IPS-20b (cell line): ENCODE measurements around the gene CDC42EP1.
"Not testable (repeated sequence)": the region's sequence is repeated elsewhere in the genome, so short reads cannot be mapped to it uniquely, and the experiment has no call there.

Experiments used
- H3K27ac ChIP-seq: one replicate; pipeline ENCODE4 v1.5.1; 2013; ENCODE audit warnings: low read length
- H3K27me3 ChIP-seq: 2 replicates; pipeline ENCODE4 v1.6.1; 2013; ENCODE audit warnings: mild to moderate bottlenecking, low read length, inconsistent platforms; ENCODE audit not compliant: insufficient read depth
- H3K36me3 ChIP-seq: 2 replicates; pipeline ENCODE4 v1.6.1; 2013; ENCODE audit warnings: low read depth, mild to moderate bottlenecking, inconsistent platforms, low read length, moderate library complexity; ENCODE audit not compliant: insufficient read depth
- H3K4me1 ChIP-seq: 2 replicates; pipeline ENCODE4 v1.6.1; 2013; ENCODE audit warnings: mild to moderate bottlenecking, control low read depth, inconsistent platforms, low read length, moderate library complexity; ENCODE audit not compliant: insufficient read depth
- H3K4me3 ChIP-seq: 2 replicates; pipeline ENCODE4 v1.5.1; 2013; ENCODE audit warnings: mild to moderate bottlenecking, low read length, inconsistent platforms
- H3K9ac ChIP-seq: 2 replicates; pipeline ENCODE4 v1.6.1; 2013; ENCODE audit warnings: low read depth, mild to moderate bottlenecking, inconsistent platforms, low read length, moderate library complexity
- H3K9me3 ChIP-seq: 2 replicates; pipeline ENCODE4 v1.6.1; 2013; ENCODE audit warnings: mild to moderate bottlenecking, low read depth, low read length, inconsistent platforms; ENCODE audit not compliant: insufficient read depth

The CDC42EP1 gene

DNA sequence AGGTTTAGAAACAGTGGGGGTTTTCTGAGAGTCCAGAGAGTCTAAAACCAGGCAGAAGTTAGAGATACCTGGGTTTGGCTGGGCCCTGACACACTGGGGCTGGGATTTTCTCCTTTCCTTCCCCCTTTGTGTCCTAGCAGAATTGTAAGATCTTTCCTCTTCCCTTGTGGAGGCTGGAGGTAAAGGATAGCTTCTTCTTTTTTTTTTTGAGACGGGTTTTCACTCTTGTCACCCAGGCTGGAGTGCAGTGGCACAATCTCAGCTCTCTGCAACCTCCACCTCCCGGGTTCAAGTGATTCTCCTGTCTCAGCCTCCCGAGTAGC is 49.8 kb downstream of the CDC42EP1 start:
- not testable (repeated sequence) for H3K27ac ChIP-seq, H3K4me1 ChIP-seq, H3K9me3 ChIP-seq, H3K27me3 ChIP-seq
- Histone ChIP-seq H3K36me3 (peaks cover 18% of the 10 kb centered on the region; the same call in 1 of the 2 replicates), H3K4me3 (peak overlapping the region; percentile 96), H3K9ac (peak overlapping the region; percentile 99; the same call in 1 of the 2 replicates)

DNA sequence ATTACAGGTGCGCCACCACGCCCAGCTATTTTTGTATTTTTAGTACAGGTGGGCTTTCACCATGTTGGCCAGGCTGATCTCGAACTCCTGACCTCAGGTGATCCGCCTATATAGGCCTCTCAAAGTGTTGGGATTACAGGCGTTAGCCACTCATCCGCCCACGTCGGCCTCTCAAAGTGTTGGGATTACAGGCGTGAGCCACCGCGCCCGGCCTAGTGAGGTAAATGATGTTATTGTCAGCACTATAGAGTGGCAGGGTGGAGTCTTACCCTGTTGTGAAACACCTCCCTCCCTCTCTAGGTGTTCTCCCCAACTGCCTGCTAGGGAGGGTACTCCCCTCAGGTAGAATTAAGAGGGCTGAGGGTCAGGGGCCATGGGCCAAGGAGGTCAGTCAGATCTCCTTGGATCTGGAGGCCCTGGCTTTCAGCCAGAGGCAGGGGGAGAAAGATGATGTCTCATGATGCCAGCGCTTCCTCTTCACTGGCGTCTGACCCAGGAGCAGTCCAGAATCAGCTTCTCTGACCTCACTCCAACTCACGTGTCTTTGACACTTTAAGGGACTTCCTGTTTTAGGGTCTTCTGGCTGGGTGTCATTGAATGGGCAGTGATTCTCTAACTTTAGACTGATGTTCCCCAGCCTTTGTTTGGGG is 50.3 kb downstream of the CDC42EP1 start:
- peaks cover 18% of the 10 kb centered on the region; the same call in 1 of the 2 replicates for H3K36me3 ChIP-seq
- peaks cover 5% of the 10 kb centered on the region; the same call in 1 of the 2 replicates for H3K4me1 ChIP-seq
- H3K9ac ChIP-seq = no peak overlapping the region
- no peak overlapping the region for H3K27ac ChIP-seq
- H3K9me3 ChIP-seq = no peaks in the 10 kb centered on the region
- H3K4me3 ChIP-seq = no peak overlapping the region
- H3K27me3 ChIP-seq = no peaks in the 10 kb centered on the region; the same call in 1 of the 2 replicates

DNA sequence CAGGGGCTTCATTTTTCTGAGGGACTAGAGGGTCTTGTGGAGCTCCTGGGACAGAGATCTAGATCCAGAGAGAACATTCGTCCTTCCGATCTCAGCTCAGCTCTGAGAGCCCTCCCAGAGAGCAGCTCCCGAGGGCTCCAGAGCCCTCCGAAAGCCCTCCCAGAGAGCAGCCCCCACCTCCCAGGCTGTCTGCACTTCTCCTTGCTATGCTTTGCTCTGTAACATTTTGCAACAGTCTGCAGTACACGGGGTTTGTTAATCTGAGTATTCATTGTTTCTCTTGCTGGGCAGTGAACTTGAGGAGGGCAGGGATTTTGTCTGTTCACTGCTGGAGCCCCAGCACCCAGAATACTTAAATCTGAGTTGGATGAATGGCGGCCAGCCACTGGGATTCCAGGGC is 50.9 kb downstream of the CDC42EP1 start:
- no peak overlapping the region for H3K9ac ChIP-seq
- H3K27ac ChIP-seq = no peak overlapping the region
- peaks cover 21% of the 10 kb centered on the region for H3K36me3 ChIP-seq
- no peak overlapping the region for H3K4me3 ChIP-seq
- peaks cover 5% of the 10 kb centered on the region; the same call in 1 of the 2 replicates for H3K4me1 ChIP-seq
- no peaks in the 10 kb centered on the region for H3K27me3 ChIP-seq
- no peaks in the 10 kb centered on the region for H3K9me3 ChIP-seq

- Histone ChIP-seq H3K9ac (no peak overlapping the region), H3K27ac (no peak overlapping the region), H3K4me3 (no peak overlapping the region), H3K27me3 (no peaks in the 10 kb centered on the region), H3K4me1 (no peaks in the 10 kb centered on the region), H3K36me3 (peaks cover 56% of the 10 kb centered on the region), H3K9me3 (no peaks in the 10 kb centered on the region)
Observed at GRCh38 chr22:37616201-37617083, 56.2 kb downstream of the CDC42EP1 start.

DNA sequence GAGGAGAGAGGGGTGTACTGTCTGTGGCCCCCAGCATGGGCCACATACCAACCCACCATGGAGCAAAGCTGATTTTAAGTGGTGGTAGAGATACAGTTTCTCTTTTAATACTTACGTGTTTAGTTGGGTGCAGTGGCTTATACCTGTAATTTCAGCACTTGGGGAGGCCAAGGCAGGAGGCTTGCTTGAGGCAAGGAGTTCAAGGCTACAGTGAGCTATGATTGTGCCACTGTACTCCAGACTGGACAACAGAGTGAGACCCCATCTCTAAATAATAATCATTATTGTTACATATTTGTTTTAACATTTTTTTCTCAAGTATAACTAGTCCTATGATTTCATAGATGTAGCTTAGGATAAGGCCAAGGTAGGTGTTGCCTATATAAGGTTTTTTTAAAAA is 57.2 kb downstream of the CDC42EP1 start:
- no peaks in the 10 kb centered on the region for H3K9me3 ChIP-seq
- H3K27ac ChIP-seq = no peak overlapping the region
- H3K4me1 ChIP-seq = no peaks in the 10 kb centered on the region
- H3K27me3 ChIP-seq = no peaks in the 10 kb centered on the region
- peaks cover 56% of the 10 kb centered on the region for H3K36me3 ChIP-seq
- H3K9ac ChIP-seq = no peak overlapping the region
- no peak overlapping the region for H3K4me3 ChIP-seq

- Histone ChIP-seq H3K4me1 (no peaks in the 10 kb centered on the region), H3K36me3 (peaks cover 52% of the 10 kb centered on the region), H3K9ac (no peak overlapping the region), H3K27me3 (no peaks in the 10 kb centered on the region), H3K9me3 (no peaks in the 10 kb centered on the region), H3K4me3 (no peak overlapping the region), H3K27ac (no peak overlapping the region)
Observed at GRCh38 chr22:37618072-37618656, 57.9 kb downstream of the CDC42EP1 start.

GRCh38 chr22:37618674-37619073 is 58.4 kb downstream of the CDC42EP1 start:
- H3K4me3 ChIP-seq = no peak overlapping the region
- H3K4me1 ChIP-seq = peaks cover under 1% of the 10 kb centered on the region; the same call in 1 of the 2 replicates
- no peaks in the 10 kb centered on the region for H3K27me3 ChIP-seq
- no peaks in the 10 kb centered on the region for H3K9me3 ChIP-seq
- peaks cover 50% of the 10 kb centered on the region for H3K36me3 ChIP-seq
- no peak overlapping the region for H3K27ac ChIP-seq
- no peak overlapping the region for H3K9ac ChIP-seq
